Glutamatergic neuron (in vitro differentiated cells): ENCODE results near the gene ZNF765. TPM values are rescaled to one million over a fixed set of nuclear protein-coding genes. Genes with fewer than 3 reads are reported as not detected.
A peak's percentile ranks its signal among the peaks of the same experiment; 100 is the strongest.
"Not testable (repeated sequence)": the region's sequence is repeated elsewhere in the genome, so short reads cannot be mapped to it uniquely, and the experiment has no call there.

Source experiments
- DNase-seq: peaks from one replicate; pipeline ENCODE4 v3.0.0; 2022
- H3K27ac Mint-ChIP-seq: one replicate; pipeline ENCODE4 v1.8.0; 2020; ENCODE audit warnings: mild to moderate bottlenecking, mixed read lengths, inconsistent platforms; ENCODE audit not compliant: unreplicated experiment
- H3K27me3 Mint-ChIP-seq: one replicate; pipeline ENCODE4 v1.8.0; 2020; ENCODE audit warnings: mild to moderate bottlenecking, moderate library complexity, mixed read lengths, inconsistent platforms; ENCODE audit not compliant: unreplicated experiment
- H3K36me3 Mint-ChIP-seq: one replicate; pipeline ENCODE4 v1.8.0; 2020; ENCODE audit warnings: mild to moderate bottlenecking, mixed read lengths, inconsistent platforms; ENCODE audit not compliant: unreplicated experiment
- H3K4me1 Mint-ChIP-seq: one replicate; pipeline ENCODE4 v1.8.0; 2020; ENCODE audit warnings: mild to moderate bottlenecking, low read depth, mixed read lengths, inconsistent platforms; ENCODE audit not compliant: unreplicated experiment
- H3K4me3 Mint-ChIP-seq: one replicate; pipeline ENCODE4 v1.8.0; 2020; ENCODE audit warnings: mild to moderate bottlenecking, mixed read lengths, inconsistent platforms; ENCODE audit not compliant: unreplicated experiment
- H3K9me3 Mint-ChIP-seq: one replicate; pipeline ENCODE4 v1.8.0; 2020; ENCODE audit warnings: mild to moderate bottlenecking, moderate library complexity, mixed read lengths, inconsistent platforms; ENCODE audit not compliant: unreplicated experiment
- total RNA-seq: library from RNA; stranded (reverse); fragmentation: NEBNext Ultra II Directional; extraction: Animal tissue kit (Norgen Biotek cat#: 25700); gene quantifications from one replicate; pipeline ENCODE4 v1.2.1, GENCODE V29; 2021; ENCODE audit not compliant: unreplicated experiment
- TF ChIP-seq, protein P1 (sequence below): fragments of 200-600 bp; sonication (generic); IDR thresholded peaks from one replicate; pipeline ENCODE4 v1.5.0; 2021; ENCODE audit not compliant: partially characterized antibody, unreplicated experiment

ZNF765 gene
- total RNA-seq, 1 donor from 2014 or later = 21.4 TPM

DNA sequence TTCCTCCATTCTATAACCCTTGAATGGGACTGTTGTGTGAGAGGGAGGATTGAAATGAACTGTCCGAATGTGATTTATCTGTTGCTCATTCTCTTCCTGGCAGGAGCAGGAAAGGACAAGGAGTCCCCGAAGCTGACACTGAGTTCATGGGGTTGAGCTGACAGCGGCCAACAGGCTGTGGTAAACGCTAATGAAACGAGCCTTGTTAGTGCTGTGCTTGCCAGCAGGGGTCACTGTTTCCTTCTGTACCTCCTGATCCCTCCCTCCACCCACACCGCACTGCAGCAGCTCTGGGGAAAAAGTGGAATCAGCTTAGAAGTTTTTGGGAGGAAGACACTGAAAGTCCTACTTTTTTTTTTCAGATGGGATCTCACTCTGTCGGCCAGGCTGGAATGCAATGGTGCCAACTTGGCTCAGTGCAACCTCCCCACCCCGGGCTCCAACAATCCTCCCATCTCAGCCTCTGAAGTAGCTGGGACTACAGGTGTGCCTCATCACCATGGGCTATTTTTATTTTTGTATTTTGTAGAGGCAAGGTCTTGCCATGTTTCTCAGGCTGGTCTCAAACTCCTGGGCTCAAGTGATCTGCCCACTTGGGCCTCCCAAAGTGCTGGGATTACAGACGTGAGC is 30.1 kb downstream of the ZNF765 start:
- H3K4me1 Mint-ChIP-seq = no peaks in the 10 kb centered on the region
- peaks cover 2% of the 10 kb centered on the region for H3K27me3 Mint-ChIP-seq
- no peak overlapping the region for H3K4me3 Mint-ChIP-seq
- H3K27ac Mint-ChIP-seq = no peak overlapping the region
- no peaks in the 10 kb centered on the region for H3K9me3 Mint-ChIP-seq
- H3K36me3 Mint-ChIP-seq = no peaks in the 10 kb centered on the region
- DNase-seq = peak; percentile 75
- TF ChIP-seq, protein P1, sequence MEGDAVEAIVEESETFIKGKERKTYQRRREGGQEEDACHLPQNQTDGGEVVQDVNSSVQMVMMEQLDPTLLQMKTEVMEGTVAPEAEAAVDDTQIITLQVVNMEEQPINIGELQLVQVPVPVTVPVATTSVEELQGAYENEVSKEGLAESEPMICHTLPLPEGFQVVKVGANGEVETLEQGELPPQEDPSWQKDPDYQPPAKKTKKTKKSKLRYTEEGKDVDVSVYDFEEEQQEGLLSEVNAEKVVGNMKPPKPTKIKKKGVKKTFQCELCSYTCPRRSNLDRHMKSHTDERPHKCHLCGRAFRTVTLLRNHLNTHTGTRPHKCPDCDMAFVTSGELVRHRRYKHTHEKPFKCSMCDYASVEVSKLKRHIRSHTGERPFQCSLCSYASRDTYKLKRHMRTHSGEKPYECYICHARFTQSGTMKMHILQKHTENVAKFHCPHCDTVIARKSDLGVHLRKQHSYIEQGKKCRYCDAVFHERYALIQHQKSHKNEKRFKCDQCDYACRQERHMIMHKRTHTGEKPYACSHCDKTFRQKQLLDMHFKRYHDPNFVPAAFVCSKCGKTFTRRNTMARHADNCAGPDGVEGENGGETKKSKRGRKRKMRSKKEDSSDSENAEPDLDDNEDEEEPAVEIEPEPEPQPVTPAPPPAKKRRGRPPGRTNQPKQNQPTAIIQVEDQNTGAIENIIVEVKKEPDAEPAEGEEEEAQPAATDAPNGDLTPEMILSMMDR = peak; percentile 80

DNA sequence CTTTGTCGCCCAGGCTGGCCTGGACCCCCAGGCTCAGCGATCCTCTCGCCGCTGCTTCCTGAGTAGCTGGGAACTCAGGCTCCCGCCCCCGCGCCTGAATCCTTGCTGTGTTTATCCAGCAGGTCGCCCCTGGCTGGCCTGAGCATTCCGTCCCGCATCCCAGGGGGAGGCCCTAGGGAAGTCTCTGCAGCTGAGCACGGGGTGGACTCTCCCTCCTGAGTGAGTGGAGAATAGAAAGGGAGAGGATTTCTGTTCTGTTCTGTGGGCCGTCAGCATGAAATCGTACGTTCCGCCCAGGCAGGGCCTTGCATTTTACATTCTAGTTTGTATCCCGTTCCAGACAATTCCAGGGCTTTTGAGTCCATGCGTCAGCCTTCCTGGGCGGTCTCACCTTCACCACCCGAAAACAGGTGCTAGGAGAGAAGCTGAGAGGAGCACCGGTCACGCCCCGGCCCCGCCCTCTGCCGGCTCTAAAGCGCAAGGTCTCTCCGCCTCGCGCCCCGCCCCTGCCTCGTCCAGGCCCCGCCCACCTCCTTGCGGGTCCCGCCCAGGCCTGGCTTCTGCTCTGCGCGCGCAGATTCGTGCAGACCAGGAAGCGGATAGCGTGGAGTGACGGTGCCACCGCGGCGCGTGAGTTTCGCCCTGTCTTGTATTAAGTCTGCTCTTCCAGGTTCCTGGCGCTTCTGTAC is 36.6 kb downstream of the ZNF765 start, which contains the start of gene ZNF761:
Gene ZNF761, plus strand, starts transcription at position 586 of the 689 bp plus-strand sequence. CDS start 15,285 bp downstream, outside the sequence.
- peak; percentile 99 for DNase-seq
- peak within 1 kb of the TSS; percentile 88 for H3K4me3 Mint-ChIP-seq
- H3K27me3 Mint-ChIP-seq = peaks cover 6% of the 10 kb centered on the region
- H3K9me3 Mint-ChIP-seq = peaks cover 2% of the 10 kb centered on the region
- TF ChIP-seq, protein P1 = peak; percentile 64
- H3K27ac Mint-ChIP-seq = peak within 1 kb of the TSS; percentile 81
- no peaks in the 10 kb centered on the region for H3K36me3 Mint-ChIP-seq
- peaks cover 2% of the 10 kb centered on the region for H3K4me1 Mint-ChIP-seq

DNA sequence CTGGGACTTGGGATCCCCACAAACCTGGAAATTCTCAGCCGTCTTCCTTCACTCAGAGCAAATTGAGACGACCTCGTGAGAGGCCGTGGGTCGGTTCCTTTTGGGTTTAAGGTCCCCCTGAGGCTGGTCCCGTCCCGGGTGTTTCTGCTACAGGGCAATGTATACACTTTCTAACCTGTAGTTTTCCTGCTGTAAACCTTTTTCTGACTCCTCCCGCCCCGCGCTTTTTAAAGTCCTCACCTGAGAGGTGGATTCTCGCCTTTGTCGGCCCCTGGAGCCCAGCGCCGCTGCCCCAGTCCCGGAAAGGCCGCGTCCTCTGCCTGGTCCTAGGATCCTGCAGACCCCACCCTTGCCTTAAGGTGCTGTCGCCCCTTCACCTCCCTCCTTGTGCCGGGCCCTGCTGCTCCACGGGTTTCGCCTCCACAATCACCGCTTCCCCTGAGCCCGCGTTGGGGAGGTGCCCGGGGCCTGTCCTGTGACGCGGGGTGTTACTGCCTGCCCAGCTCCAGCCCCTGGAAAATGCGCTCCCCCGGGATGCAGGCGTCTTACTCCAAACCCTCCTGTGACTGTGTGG is 37.2 kb downstream of the ZNF765 start:
- H3K4me3 Mint-ChIP-seq = peak overlapping the region; percentile 88
- DNase-seq = peak; percentile 36
- H3K36me3 Mint-ChIP-seq = no peaks in the 10 kb centered on the region
- H3K9me3 Mint-ChIP-seq = peaks cover 2% of the 10 kb centered on the region
- peak overlapping the region; percentile 81 for H3K27ac Mint-ChIP-seq
- peaks cover 2% of the 10 kb centered on the region for H3K4me1 Mint-ChIP-seq
- H3K27me3 Mint-ChIP-seq = peaks cover 6% of the 10 kb centered on the region
- TF ChIP-seq, protein P1 = no peak

DNA sequence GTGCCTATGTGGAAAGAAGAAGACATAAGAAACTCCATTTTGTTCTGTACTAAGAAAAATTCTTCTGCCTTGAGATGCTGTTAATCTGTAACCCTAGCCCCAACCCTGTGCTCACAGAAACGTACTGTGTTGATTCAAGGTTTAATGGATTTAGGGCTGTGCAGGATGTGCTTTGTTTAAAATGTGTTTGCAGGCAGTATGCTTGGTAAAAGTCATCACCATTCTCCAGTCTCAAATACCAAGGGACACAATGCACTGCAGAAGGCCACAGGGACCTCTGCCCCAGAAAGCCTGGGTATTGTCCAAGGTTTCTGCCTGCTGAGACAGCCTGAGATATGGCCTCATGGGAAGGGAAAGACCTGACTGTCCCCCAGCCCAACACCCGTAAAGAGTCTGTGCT is 48.9 kb downstream of the ZNF765 start:
- DNase-seq, H3K4me1 Mint-ChIP-seq, H3K27ac Mint-ChIP-seq, H3K27me3 Mint-ChIP-seq, H3K4me3 Mint-ChIP-seq: not testable (repeated sequence)
- H3K36me3 Mint-ChIP-seq = peaks cover 48% of the 10 kb centered on the region
- H3K9me3 Mint-ChIP-seq = peaks cover 24% of the 10 kb centered on the region

DNA sequence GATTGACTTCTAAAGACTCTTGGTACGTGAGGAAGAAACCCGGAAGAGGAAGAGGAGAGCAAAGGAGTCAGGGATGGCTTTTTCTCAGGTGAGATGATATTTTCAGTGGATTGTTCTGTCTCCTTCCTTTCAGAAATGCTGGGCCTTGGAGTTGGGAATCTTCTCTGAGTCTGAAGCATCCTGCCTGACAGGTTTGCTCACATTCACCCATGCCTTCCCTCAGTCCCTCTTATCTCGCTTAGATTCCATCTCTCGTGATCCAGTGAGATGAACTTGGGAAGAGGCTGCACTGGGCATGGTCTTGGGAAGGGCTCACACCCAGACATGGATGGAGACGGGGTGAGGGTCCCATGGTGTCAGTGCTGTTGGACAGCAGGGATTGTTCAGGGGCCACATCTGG is 52.2 kb downstream of the ZNF765 start:
- peaks cover 45% of the 10 kb centered on the region for H3K36me3 Mint-ChIP-seq
- not testable (repeated sequence) for DNase-seq, H3K27me3 Mint-ChIP-seq, H3K27ac Mint-ChIP-seq, H3K4me3 Mint-ChIP-seq, H3K4me1 Mint-ChIP-seq
- peaks cover 22% of the 10 kb centered on the region for H3K9me3 Mint-ChIP-seq

DNA sequence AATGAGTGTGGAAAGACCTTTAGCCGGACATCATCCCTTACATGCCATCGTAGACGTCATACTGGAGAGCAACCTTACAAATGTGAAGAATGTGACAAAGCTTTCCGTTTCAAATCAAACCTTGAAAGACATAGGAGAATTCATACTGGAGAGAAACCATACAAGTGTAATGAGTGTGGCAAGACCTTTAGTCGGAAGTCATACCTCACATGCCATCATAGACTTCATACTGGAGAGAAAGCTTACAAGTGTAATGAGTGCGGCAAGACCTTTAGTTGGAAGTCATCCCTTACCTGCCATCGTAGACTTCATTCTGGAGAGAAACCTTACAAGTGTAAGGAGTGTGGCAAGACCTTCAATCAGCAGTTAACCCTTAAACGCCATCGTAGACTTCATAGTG is 60.9 kb downstream of the ZNF765 start:
- Mint-ChIP-seq H3K27me3 (no peaks in the 10 kb centered on the region), H3K27ac (no peak overlapping the region), H3K9me3 (peaks cover 19% of the 10 kb centered on the region), H3K36me3 (peaks cover 48% of the 10 kb centered on the region), H3K4me1 (no peaks in the 10 kb centered on the region), H3K4me3 (no peak overlapping the region)
- TF ChIP-seq, protein P1 = no peak
- DNase-seq = no peak

DNA sequence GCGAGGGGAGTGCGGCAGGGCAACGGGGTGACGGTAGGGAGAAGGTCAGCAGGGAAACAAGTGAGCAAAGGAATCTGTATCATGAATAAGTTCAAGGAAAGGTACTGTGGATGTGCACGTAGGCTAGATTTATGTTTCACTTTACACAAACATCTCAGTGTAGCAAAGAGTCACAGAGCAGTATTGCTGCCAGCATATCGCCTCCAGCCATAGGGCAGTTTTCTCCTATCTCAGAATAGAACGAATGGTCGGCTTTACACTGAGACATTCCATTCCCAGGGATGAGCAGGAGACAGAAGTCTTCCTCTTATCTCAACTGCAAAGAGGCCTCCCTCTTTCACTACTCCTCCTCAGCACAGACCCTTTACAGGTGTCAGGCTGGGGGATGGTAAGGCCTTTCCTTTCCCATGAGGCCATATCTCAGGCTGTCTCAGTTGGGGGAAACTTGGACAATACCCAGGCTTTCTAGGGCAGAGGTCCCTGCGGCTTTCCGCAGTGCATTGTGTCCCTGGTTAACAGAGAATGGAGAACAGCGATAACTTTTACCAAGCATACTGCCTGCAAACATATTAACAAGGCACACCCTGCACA is 65.3 kb downstream of the ZNF765 start:
- H3K27me3 Mint-ChIP-seq, H3K4me1 Mint-ChIP-seq, H3K4me3 Mint-ChIP-seq, DNase-seq, H3K27ac Mint-ChIP-seq: not testable (repeated sequence)
- Mint-ChIP-seq H3K9me3 (peaks cover 18% of the 10 kb centered on the region), H3K36me3 (peaks cover 46% of the 10 kb centered on the region)
